ENCODE data around the gene ZNF613. TPM values are rescaled to one million over a fixed set of nuclear protein-coding genes. Genes with fewer than 3 reads are reported as not detected.
"Not testable (repeated sequence)": the region's sequence is repeated elsewhere in the genome, so short reads cannot be mapped to it uniquely, and the experiment has no call there.

ZNF613 gene
- polyA plus RNA-seq, 3 donors = 0.96 to 3.1 (median 1.1) TPM

- Mint-ChIP-seq H3K9me3 (peaks cover 60 to 88% (median 84%) of the 10 kb centered on the region in 7 donors), H3K4me3 (peak overlapping the region in 1 of 2 donors; percentile 47), H3K36me3 (peaks cover 9 to 12% of the 10 kb centered on the region in 2 donors), H3K27me3 (ENCODE audit: low read depth in 3 of 3) (peaks cover 0 to 2% (median 0%) of the 10 kb centered on the region in 3 donors), H3K27ac (no peak overlapping the region), H3K4me1 (peaks cover 7% of the 10 kb centered on the region)
- no peaks in the 10 kb centered on the region for H3K4me1 ChIP-seq (ENCODE audit: control insufficient read depth in 1 of 2, insufficient read depth in 2 of 2, low read length in 2 of 2)
- H3K4me2 ChIP-seq (replicated peaks; ENCODE audit: extremely low read depth, low read length, poor library complexity, severe bottlenecking) = no peak overlapping the region
- no peaks in the 10 kb centered on the region for H4K20me1 ChIP-seq (ENCODE audit: insufficient read depth, low read length)
- peaks cover 60 to 88% of the 10 kb centered on the region in 2 donors for H3K9me3 ChIP-seq (replicated peaks in 1 of 2; ENCODE audit: control insufficient read depth in 1 of 2, insufficient read depth in 1 of 2, low read length in 2 of 2)
- no peak for DNase-seq
- H3K27me3 ChIP-seq (ENCODE audit: control insufficient read depth in 2 of 2, insufficient read depth in 2 of 2, low read length in 2 of 2) = no peaks in the 10 kb centered on the region
- peak overlapping the region in 1 of 3 experiments; percentile 41 for H3K4me3 ChIP-seq (replicated peaks in 1 of 3; ENCODE audit: low read depth in 2 of 3, low read length in 3 of 3)
- H3K27ac ChIP-seq (ENCODE audit: low read depth in 1 of 2, low read length in 2 of 2) = no peak overlapping the region
- no peak overlapping the region for H2AFZ ChIP-seq (ENCODE audit: insufficient read depth, low read depth, low read length, poor library complexity, severe bottlenecking)
- TF ChIP-seq CTCF (IDR thresholded peaks at IDR 0.05) = no peak
- no peak overlapping the region for H3K9ac ChIP-seq (ENCODE audit: insufficient read depth, low read length, poor library complexity, severe bottlenecking)
- WGBS (ENCODE audit: insufficient coverage) = 13% methylated on average over 25 of the region's 25 CpGs
- intact Hi-C loops (cut with micrococcal nuclease) = no loop called here
- H3K36me3 ChIP-seq (replicated peaks in 1 of 2; ENCODE audit: control insufficient read depth in 1 of 2, insufficient read depth in 2 of 2, low read length in 2 of 2) = peaks cover 13 to 19% of the 10 kb centered on the region in 2 donors
- no peaks in the 10 kb centered on the region for H3K79me2 ChIP-seq (ENCODE audit: insufficient read depth, low read length)
These were observed 21.7 kb downstream of the ZNF613 start for GRCh38 chr19:51948975-51949374.

GRCh38 chr19:51957846-51958245 lies 30.6 kb downstream of the ZNF613 start:
- DNase-seq; H3K4me2 ChIP-seq (replicated peaks; ENCODE audit: extremely low read depth, low read length, poor library complexity, severe bottlenecking); H3K79me2 ChIP-seq (ENCODE audit: insufficient read depth, low read length); H3K9ac ChIP-seq (ENCODE audit: insufficient read depth, low read length, poor library complexity, severe bottlenecking); H3K27me3 ChIP-seq (ENCODE audit: control insufficient read depth in 2 of 2, insufficient read depth in 2 of 2, low read length in 2 of 2); H3K4me1 ChIP-seq (ENCODE audit: control insufficient read depth in 1 of 2, insufficient read depth in 2 of 2, low read length in 2 of 2); H3K4me1 Mint-ChIP-seq; H4K20me1 ChIP-seq (ENCODE audit: insufficient read depth, low read length); H2AFZ ChIP-seq (ENCODE audit: insufficient read depth, low read depth, low read length, poor library complexity, severe bottlenecking); H3K4me3 Mint-ChIP-seq; H3K4me3 ChIP-seq (replicated peaks in 1 of 3; ENCODE audit: low read depth in 2 of 3, low read length in 3 of 3); H3K27ac ChIP-seq (ENCODE audit: low read depth in 1 of 2, low read length in 2 of 2); intact Hi-C loops (cut with micrococcal nuclease); H3K27me3 Mint-ChIP-seq (ENCODE audit: low read depth in 3 of 3); H3K27ac Mint-ChIP-seq: not testable (repeated sequence)
- Histone ChIP-seq H3K36me3 (replicated peaks in 1 of 2; ENCODE audit: control insufficient read depth in 1 of 2, insufficient read depth in 2 of 2, low read length in 2 of 2) (peaks cover 0 to 10% of the 10 kb centered on the region in 2 donors), H3K9me3 (replicated peaks in 1 of 2; ENCODE audit: control insufficient read depth in 1 of 2, insufficient read depth in 1 of 2, low read length in 2 of 2) (peaks cover 50 to 87% of the 10 kb centered on the region in 2 donors)
- Mint-ChIP-seq H3K36me3 (peaks cover 3 to 10% of the 10 kb centered on the region in 2 donors), H3K9me3 (peaks cover 32 to 83% (median 79%) of the 10 kb centered on the region in 7 donors)
- WGBS (ENCODE audit: insufficient coverage) = no CpG with 5 or more reads among the region's 4 CpGs
